Gastroesophageal sphincter (tissue), 3 donors: Measurements from ENCODE around the gene SPI1.

Experiments used
- POLR2AphosphoS5 ChIP-seq: sonication (generic); formaldehyde crosslinking; IDR thresholded peaks from one replicate; pipeline ENCODE4 v1.6.1; 2017; ENCODE audit warnings: antibody characterized with exemption
- TF ChIP-seq, protein P1 (sequence below), 4 experiments: fragments of 200-600 bp in 2 of 4; fragments of 450-650 bp in 2 of 4; sonication (generic) in 1 of 4; IDR thresholded peaks; one replicate each; pipeline ENCODE4 v1.5.1; 2017 to 2019; ENCODE audit warnings: antibody characterized with exemption in 4 of 4, mild to moderate bottlenecking in 2 of 4, moderate library complexity in 2 of 4

DNA sequence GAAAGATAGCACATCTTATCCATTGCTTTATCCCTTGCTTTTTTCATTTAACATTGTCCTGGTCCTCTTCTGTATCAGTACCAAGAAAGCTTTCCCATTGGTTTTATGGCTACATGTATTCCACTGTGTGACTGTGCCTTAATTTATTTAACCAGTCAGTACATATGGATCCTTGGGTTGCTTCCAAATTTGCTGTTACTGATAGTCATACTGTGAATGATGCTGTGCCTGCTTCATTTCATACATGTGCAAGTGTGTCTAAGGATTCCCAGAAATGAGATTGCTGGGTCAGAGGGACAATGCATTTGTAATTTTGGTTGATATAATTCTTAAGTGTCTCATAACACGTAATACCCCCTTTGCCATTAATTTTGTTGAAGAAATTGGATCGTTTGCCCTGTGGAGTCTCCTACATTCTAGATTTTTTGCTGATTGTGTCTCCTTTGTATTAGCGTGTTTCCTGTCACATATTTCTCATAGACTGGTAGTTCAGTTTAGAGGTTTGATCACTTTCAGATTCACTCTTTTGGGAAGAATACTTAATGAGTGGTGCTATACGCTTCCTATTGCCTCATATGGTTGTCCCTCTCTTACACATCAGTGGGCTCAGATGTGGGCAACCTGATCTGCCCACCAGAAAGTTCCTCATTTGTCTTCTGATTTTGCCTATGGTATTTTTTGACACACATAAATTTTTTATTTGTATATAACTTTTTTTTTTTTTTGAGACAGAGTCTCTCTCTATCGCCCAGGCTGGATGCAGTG lies 61.1 kb downstream of the SPI1 start:
- TF ChIP-seq, protein P1, sequence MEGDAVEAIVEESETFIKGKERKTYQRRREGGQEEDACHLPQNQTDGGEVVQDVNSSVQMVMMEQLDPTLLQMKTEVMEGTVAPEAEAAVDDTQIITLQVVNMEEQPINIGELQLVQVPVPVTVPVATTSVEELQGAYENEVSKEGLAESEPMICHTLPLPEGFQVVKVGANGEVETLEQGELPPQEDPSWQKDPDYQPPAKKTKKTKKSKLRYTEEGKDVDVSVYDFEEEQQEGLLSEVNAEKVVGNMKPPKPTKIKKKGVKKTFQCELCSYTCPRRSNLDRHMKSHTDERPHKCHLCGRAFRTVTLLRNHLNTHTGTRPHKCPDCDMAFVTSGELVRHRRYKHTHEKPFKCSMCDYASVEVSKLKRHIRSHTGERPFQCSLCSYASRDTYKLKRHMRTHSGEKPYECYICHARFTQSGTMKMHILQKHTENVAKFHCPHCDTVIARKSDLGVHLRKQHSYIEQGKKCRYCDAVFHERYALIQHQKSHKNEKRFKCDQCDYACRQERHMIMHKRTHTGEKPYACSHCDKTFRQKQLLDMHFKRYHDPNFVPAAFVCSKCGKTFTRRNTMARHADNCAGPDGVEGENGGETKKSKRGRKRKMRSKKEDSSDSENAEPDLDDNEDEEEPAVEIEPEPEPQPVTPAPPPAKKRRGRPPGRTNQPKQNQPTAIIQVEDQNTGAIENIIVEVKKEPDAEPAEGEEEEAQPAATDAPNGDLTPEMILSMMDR (IDR thresholded peaks at IDR 0.05), result no peak
- no peak for TF ChIP-seq POLR2AphosphoS5
